ENCODE measurements around the gene ERCC6.

Gene ERCC6

DNA sequence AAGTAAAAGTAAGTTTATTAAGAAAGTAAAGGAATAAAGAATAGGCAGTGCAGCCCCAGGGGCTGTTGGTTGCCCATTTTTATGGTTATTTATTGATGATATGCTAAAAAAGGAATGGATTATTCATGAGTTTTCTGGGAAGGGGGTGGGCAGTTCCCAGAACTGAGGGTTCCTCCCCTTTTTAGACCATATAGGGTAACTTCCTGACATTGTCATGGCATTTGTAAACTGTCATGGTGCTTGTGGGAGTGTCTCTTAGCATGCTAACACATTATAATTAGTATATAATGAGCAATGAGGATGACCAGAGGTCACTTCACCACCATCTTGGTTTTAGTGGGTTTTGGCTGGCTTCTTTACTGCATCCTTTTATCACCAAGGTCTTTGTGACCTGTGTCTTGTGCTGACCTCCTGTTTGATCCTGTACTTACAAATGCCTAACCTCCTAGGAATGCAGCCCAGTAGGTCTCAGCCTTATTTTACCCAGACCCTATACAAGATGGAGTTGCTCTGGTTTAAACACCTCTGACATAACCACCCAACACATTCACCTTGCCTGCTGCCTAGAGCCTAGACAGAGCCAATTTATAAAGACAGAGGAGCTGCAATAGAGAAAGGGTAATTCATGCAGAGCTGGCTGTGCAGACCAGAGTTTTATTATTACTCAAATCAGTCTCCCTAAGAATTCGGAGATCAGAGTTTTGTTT lies 10.9 kb upstream of the ERCC6 start:
- no peak for DNase-seq

DNA sequence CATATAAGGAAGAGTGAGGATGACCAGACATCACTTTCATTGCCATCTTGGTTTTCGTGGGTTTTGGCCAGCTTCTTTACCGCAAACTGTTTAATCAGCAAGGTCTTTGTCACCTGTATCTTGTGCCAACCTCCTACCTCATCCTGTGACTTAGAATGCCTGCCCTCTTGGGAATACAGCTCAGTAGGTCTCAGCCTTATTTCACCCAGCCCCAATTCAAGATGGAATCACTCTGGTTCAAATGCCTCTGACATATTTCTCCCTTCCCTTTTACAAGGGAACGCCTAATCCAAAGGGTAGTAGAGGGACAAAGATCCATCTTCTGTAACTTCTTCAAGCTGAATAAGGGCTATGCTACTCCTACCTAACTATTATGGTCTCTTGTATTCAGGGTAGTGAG lies 4.7 kb upstream of the ERCC6 start:
- no peak for DNase-seq

DNA sequence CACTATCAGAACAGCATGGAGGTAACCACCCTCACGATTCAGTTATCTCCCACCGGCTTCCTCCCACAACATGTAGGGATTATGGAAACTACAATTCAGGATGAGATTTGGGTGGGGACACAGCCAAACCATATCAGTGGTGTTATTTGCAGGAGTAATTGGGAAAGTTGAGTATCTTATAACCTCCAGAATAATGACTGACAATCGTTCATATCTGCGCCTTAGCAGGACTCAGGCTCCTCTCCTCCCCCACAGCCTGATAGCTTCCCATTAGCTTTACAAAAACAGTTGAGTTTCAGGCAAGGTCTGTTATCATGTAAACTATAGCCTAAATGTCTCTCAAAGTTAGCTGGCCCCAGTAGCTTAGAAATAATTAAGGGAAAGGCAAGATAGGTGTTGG lies 3.4 kb upstream of the ERCC6 start:
- no peak for DNase-seq

DNA sequence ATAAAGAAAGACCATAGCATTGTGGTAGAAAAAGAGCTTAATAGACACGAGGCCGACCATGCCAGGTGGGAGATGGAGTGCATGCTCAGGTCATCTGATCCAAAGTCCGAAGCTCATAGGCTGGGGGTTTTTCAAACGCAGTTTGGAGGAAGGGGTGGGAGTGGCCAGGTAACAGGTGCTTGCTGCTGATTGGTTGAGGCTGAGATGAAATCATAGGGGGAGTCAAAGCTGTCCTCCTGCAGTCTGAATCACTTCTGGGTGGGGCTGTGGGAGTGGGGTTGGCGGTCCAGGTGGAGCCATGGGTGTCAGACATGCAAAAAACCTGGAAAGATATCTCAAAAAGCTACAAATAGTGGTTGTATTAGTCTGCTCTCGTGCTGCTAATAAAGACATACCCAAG lies 2.8 kb upstream of the ERCC6 start:
- no peak for DNase-seq

DNA sequence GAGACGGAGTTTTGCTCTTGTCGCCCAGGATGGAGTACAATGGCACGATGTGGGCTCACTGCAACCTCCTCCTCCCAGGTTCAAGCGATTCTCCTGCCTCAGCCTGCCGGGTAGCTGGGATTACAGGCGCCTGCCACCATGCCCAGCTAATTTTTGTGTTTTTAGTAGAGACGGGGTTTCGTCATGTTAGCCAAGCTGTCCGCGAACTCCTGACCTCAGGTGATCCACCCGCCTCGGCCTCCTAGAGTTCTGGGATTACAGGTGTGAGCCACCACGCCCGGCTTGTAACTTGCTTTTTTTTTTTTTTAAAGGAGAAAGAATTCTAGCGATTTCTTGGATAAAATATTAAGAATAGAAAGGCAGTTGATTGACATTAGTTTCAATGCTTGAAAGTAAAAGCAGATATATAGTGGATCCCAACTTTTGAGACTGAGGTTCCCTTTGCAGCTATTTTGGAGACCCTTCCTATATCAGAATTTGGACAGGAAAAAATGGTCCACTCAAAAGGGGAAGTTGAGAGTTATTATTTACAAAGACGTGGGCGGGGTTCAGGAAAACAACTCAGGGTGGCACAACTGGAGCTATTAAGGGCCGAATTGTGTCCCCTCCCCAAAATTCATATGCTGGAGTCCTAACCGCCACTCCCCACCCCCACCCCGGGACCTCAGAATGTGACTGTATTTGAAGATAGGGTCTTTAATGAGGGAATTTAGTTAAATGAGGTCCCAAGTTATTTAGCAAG lies 1.3 kb upstream of the ERCC6 start:
- DNase-seq: no peak

DNA sequence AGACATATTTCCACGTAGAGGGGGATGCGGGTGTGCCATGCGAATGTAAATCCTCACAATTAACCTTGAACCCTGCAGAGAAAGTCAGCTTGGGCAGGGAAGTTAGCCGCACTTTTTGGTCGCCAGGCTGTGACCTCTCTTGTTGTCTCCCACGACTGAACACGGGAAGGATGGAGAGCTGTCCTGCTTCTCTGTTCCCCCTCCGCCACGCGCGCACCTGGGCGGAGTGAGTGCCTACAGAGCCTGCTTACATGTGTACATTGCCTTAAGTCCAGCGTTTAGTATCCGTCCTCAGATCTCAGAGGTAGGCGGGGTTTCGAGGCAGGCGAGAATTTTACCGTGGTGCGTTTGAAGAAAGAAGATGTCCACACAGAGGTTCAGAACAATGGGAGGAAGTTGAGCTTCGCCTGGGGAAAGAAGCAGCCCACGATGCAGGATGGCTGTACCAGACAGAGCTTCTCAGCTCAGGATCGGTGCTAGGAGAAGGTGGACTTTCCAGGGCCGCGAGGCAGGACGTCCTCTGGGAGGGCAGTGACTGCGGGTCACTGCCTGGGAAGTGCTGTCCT lies 482 bp upstream of the ERCC6 start:
- peak in 16 of 51 donors; percentile 15 to 74 (median 52) for DNase-seq

DNA sequence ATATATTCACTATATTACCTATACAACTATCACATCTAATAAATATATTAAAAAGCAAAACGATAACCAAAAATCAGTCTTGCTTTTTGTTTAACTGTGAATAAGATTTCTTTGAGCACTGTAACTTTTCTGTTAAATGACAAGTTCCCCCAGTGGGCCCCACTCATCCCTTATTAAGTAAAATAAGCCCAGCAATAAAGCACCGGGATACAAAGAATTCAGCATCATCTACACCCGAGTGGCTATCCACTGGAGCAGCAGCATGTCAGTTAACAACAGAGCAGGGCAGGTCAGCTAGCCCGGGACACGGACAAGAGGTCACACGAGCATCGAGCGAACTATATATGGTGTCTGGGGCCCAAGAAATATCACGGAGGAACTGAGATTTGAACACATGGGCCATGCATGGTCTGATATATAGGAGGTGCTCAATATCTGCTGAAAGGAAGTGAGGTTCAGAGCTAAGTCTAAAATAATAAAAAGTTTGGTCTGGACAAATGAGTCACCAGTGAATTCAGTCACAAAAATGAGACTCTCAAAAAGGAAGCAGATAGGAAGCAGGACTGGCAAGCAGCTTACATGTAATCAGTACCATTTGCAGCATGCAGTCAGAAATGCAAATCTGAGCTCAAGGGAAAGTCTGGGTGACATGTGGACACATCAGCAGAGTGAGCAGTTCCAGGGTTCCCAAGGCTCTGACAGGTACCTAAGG lies 4.1 kb downstream of the ERCC6 start:
- no peak for DNase-seq

DNA sequence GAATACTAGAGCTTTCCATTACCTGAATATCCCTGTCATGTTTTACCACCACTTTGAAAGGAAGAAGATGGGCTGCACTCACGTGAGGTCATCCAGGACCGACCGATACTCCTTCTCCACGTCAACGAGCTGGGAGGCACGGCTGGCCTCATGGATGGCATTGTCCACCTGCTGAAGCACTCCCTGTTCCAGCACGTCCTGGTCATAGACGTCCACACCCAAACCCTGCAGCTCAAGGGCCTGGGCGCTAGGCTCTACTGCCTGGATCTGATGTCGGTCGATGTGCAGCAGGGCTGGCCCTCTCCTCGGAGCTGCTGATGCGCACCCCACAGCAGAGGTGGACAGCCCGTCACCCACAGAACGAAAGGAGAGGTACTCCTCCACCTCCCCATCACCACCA lies 6.5 kb downstream of the ERCC6 start:
- DNase-seq: no peak

DNA sequence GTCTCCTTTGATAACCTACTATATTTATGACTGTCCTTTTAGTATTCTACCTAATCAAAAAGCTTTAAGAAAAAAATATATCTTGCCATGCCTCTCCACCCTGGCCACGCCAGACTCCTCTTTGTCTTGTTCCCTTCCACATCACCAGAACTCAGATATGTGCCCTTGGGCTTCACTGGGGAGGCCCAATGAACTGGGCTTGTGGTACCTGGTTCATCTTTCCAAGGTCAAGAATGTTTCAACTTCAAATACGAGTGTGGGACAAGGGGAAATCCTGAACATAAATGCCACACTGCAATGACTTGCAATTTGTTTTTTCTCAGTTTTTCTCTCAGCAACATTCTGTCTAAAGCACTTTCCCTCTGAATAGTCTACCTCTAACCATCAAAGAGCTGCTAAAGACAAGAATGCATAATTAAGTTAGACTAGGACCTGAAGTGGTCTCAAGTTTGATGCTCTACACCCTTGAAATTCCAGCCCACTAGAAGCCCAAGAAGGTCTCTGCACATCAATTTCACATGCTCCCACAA lies 9.9 kb downstream of the ERCC6 start:
- no peak for DNase-seq

DNA sequence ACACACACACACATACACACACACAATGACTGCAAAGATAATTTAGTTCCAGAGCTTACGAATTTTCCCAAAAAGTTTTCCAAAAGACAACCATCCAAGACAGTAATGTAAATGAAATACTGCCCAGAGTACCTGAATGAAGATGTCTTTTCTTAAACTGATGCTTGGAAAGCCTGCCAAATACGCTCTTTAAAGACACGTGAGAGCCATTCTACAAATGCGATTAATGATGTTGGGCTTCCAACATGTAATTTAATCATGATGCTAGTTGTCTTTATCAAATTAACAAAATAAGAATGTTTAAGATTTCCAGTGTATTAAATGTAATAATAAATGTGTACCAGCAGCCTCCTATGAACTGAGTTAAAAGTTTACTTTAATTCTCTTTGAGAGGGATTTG lies 11.1 kb downstream of the ERCC6 start:
- no peak for DNase-seq

DNA sequence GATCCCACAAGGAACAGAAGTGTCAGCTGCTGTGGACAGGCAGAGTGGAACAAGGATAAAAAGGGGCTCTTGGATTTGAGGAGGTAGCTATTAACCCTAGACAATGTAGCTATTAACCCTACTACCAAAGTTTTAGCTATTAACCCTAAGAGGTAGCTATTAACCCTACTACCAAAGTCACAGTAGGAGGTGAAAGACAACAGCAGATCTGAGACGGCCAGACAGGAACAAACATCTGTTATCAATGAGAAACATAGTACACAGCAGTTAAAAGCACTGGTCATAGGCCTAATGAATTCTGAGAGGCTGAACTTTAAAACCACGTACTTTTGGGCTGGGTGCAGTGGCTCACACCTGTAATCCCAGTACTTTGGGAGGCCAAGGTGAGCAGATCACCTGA lies 11.9 kb downstream of the ERCC6 start:
- no peak for DNase-seq

DNA sequence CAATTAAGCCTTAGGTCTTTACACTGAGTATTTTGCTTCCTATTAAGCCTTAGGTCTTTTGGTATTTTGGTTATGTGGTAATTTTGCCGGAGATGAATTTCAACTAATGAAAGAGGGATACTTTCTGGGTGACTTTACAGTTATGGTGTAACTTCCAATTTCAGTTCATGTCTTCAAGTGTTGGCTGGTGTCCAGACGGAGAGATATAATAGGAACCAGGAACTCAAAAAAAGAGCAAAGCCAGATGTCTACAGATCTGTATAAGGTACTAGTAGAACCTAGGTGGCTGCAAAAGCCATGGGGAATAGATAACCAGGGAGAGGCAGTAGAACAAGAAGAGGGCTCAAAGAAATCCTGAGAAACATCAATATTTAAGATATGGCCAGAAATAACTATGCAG lies 12.3 kb downstream of the ERCC6 start:
- DNase-seq: no peak

DNA sequence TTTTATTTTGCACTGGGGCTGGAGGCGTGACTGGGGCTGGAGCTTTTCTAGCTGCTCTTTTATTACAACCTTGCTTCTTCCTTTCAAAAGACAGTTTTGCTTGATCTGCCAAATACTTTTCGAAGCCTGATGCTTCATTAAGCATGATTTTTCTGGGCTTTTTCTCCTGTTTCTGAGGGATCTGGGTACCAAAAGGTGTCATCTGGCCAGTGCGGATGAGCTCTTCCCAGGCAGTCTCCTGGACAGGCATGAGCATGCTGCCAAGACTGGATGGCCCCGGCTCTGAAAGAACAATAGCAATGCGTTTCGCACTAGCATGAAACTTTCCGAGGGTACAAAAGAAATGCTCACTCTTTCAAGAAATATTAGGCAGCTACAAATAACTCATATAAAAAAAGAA lies 14.4 kb downstream of the ERCC6 start:
- DNase-seq: no peak

DNA sequence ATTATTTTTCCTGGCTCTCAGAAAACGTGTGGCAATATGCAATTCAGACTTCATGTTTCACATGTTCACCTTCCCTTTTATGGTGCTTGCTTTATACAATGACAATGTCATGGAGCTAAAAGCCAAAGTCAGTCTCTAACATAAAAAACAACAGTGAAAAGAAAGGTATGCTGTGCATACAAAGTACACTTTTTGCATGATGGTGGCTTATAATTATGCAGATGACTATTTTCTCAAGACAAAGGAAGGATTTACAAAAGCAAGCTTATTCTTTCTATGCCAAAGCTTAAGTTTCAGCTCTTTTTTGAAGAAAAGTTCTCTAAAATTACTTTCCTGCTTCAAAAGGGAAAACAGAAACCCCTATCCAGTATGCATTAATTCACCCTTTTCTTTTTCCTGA lies 15.6 kb downstream of the ERCC6 start:
- no peak for DNase-seq

DNA sequence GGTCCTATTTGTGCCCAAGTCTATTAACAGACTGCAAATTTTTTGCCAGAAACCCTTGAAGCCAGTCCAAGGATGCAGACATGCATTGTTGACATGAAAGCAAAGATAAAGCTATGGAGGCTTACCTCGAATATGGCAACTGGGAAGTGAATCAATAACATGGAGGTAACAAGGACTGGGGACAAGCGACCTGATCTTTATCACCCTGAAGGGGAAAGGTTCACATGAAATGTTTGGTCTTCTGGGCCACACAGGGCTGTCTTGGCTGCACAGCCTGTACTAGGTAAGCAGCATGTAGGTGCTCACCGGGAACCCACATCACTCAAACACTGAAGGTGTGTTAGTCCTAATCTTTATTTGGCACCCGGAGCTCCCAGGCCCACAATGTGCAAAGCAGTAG lies 17.9 kb downstream of the ERCC6 start:
- no peak for DNase-seq

DNA sequence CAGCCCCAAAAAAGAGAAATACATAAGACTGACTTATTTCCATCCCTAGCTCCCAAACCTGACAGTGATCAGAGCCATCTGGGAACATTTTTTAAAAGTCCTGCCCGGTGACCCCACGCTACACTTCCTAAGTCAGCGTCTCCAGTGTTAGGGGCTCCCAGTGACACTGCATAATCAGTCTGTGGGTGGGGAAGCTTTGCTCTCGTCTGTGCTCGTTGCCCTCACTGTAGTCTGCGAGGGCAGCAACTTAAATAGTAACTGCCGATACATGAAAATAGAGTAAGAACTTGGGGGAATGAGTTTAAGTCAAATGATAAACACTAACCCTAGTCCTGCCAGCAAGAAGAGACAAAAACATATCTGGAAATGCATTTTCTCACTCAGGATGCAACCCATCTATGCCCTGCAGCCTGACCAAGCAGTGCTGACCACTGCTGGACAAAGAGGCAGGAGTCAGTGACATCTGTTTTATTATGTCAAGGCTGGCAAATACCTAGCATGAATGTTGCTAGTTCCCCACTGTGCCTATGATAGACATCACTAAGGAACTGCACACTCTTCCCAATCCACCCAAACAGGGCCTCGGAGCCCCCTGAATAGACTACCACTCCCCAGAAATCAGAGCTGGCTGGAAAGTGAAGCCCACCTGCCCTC lies 18.7 kb downstream of the ERCC6 start:
- no peak for DNase-seq

DNA sequence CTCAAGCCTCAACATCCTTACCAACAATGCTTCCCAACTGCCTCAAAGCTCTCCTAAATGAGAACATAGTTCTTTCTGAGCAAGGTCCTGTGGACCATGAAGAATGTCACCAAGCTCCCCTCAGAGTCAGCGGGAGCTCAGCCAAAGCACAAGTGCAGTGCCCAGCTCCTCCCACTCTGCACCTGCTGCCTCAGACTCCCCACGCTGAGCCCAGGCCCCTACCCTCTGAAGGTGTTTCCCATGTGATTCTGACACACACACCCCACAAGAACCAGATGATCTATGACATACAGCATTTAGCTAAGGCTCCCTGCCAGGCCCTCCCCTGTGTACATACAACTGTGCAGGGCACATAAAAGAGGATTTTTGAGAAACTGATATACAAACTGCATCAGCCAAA lies 19.2 kb downstream of the ERCC6 start:
- DNase-seq: no peak

DNA sequence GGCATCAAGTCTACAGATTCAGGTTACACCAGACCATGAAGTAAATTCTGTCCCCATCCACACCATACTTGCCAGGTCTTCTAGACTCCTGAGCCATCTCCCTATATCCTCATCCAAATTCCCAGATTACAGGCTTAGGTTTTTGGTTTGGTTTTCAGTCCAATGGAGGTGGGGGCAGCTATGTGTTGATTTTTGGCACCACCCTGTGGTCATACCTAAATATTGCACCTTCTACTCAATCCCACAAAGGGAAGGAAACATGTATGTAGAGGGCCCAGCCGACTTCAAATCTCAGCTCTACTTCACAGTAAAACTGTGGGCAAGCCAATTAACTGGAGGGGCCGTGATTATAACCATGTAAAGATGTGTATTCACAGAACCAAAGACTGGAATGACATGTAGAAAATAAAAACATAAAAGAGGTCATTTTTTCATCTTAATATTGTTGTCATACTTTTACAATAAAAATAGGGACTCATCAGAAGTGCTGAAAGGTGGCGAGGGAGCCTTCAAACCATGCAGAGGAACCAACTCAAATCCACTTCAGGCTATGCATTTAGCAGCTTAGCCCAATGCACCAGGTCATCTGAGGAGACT lies 19.8 kb downstream of the ERCC6 start:
- DNase-seq: peak in 9 of 51 donors; percentile 5 to 54 (median 28)

DNA sequence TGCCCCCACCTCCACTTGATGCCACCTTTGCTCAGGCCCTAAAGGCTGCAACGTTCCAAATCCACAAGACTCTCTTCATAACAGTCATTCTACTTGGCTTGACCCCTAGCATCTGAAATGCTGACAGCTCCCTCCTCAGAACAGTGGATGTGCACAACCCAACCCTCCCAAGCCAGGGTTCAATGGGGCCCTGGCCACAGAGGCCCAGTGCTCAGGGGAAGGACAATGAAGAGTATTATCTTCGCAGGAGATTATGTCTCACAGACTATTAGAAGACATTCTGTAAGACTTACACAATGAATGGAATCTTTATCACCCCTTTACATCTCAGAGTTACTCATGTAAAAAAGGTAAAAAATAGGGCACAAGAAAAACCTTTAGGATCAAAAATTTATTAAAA lies 20.4 kb downstream of the ERCC6 start:
- DNase-seq: no peak

DNA sequence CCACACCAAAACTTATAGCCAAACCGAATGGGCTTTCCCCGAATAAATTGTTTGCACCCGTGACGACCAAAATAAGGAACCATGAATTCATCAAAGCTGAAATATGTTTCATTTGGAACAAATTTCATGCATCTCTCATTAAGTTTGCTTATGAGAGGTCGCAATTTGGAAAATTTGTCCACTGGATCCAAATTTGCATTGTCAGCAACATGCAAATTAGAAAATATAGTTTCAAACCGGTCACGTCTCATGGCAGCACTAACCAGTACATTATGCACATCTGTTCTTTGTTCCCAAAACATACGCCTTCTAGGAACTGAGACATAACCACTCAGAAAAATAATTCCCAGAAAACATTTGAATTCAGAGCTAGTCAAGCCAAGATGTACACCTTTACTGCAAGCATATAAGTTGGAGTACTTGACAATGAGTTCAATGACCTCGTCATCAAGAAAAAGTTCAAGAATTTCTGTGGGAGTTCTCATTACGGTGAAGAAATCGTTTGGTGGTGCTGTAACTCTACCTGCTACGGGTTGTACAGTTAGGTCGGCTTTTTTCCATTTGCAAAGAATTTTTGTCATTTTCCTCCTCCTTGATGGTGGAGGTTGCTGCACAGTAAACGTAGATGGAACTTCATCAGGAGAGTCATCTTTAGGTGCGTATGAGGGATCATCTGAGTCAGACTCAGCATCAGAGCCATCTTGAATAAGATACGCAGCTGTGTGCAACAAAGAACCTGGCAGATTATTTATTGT lies 22.5 kb downstream of the ERCC6 start:
- no peak for DNase-seq

All from hypothalamus (tissue), 51 donors.